ENCODE measurements around the gene HAS3. TPM values are rescaled to one million over a fixed set of nuclear protein-coding genes. Genes with fewer than 3 reads are reported as not detected.

HAS3 gene
- total and polyA plus RNA-seq, 4 donors, result 0.09 to 0.75 (median 0.26) TPM

DNA sequence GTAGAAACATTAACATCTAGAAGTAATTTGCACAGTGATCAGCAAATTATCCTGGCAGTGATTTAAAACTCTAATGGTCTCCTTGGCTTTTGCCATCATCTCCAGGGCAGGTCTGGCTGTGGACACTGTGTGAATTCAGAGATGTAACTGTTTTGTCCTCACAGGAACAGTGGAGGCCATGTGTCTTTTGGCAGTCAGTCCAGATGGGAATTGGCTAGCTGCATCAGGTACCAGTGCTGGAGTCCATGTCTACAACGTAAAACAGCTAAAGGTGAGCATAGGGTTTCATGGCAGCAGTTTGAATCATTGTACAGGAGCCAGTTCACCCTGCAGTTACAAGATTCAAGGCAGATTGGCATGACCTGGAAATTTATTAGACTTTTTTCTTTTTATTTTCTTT is 54.7 kb downstream of the HAS3 start:
- H3K27ac ChIP-seq (ENCODE audit: low read depth in 1 of 2, low read length in 2 of 2), result no peak overlapping the region
- TF ChIP-seq RXRA (IDR thresholded peaks at IDR 0.05) (no peak), EGR1 (IDR thresholded peaks at IDR 0.05; ENCODE audit: low read depth in 2 of 2) (no peak), TAF1 (conservative IDR thresholded peaks at IDR 0.05) (no peak), SP1 (IDR thresholded peaks at IDR 0.05) (no peak), FOXA1 (IDR thresholded peaks at IDR 0.05) (no peak), YY1 (IDR thresholded peaks at IDR 0.05) (no peak), JUND (IDR thresholded peaks at IDR 0.05) (no peak), HNF4A (conservative IDR thresholded peaks at IDR 0.05) (no peak), NR2F2 (IDR thresholded peaks at IDR 0.05) (no peak), RAD21 (IDR thresholded peaks at IDR 0.05) (no peak), GABPA (IDR thresholded peaks at IDR 0.05 in 1 of 2, conservative IDR thresholded peaks at IDR 0.05 in 1 of 2) (no peak)
- TF ChIP-seq, protein P1, sequence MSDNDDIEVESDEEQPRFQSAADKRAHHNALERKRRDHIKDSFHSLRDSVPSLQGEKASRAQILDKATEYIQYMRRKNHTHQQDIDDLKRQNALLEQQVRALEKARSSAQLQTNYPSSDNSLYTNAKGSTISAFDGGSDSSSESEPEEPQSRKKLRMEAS (IDR thresholded peaks at IDR 0.05), result no peak
- TF ChIP-seq, protein P2, sequence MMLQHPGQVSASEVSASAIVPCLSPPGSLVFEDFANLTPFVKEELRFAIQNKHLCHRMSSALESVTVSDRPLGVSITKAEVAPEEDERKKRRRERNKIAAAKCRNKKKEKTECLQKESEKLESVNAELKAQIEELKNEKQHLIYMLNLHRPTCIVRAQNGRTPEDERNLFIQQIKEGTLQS (IDR thresholded peaks at IDR 0.05), result no peak
- TF ChIP-seq, protein P3, sequence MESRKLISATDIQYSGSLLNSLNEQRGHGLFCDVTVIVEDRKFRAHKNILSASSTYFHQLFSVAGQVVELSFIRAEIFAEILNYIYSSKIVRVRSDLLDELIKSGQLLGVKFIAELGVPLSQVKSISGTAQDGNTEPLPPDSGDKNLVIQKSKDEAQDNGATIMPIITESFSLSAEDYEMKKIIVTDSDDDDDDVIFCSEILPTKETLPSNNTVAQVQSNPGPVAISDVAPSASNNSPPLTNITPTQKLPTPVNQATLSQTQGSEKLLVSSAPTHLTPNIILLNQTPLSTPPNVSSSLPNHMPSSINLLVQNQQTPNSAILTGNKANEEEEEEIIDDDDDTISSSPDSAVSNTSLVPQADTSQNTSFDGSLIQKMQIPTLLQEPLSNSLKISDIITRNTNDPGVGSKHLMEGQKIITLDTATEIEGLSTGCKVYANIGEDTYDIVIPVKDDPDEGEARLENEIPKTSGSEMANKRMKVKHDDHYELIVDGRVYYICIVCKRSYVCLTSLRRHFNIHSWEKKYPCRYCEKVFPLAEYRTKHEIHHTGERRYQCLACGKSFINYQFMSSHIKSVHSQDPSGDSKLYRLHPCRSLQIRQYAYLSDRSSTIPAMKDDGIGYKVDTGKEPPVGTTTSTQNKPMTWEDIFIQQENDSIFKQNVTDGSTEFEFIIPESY (IDR thresholded peaks at IDR 0.05), result no peak
- TF ChIP-seq, protein P4, sequence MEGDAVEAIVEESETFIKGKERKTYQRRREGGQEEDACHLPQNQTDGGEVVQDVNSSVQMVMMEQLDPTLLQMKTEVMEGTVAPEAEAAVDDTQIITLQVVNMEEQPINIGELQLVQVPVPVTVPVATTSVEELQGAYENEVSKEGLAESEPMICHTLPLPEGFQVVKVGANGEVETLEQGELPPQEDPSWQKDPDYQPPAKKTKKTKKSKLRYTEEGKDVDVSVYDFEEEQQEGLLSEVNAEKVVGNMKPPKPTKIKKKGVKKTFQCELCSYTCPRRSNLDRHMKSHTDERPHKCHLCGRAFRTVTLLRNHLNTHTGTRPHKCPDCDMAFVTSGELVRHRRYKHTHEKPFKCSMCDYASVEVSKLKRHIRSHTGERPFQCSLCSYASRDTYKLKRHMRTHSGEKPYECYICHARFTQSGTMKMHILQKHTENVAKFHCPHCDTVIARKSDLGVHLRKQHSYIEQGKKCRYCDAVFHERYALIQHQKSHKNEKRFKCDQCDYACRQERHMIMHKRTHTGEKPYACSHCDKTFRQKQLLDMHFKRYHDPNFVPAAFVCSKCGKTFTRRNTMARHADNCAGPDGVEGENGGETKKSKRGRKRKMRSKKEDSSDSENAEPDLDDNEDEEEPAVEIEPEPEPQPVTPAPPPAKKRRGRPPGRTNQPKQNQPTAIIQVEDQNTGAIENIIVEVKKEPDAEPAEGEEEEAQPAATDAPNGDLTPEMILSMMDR (IDR thresholded peaks at IDR 0.05; ENCODE audit: low read depth, low read length, missing input control), result no peak
- DNase-seq (ENCODE audit: low spot score), result no peak
- 76% methylated on average over 1 of the region's 1 CpG for WGBS
- H3K27me3 ChIP-seq (ENCODE audit: control insufficient read depth in 4 of 4, insufficient read depth in 4 of 4, low read length in 3 of 4), result no peaks in the 10 kb centered on the region
- H3K4me1 ChIP-seq (ENCODE audit: control insufficient read depth in 4 of 4, insufficient read depth in 4 of 4, low read length in 3 of 4), result no peaks in the 10 kb centered on the region
- H3K36me3 ChIP-seq (ENCODE audit: control insufficient read depth in 4 of 4, insufficient read depth in 3 of 4, low read depth in 1 of 4, low read length in 3 of 4), result peaks cover 18 to 64% (median 27%) of the 10 kb centered on the region in 4 donors
- H3K9ac ChIP-seq (ENCODE audit: low read depth in 1 of 2, low read length in 2 of 2), result no peak overlapping the region
- no peaks in the 10 kb centered on the region for H3K9me3 ChIP-seq (ENCODE audit: control insufficient read depth in 4 of 4, low read length in 3 of 4)
- no peak overlapping the region for H3K4me3 ChIP-seq (ENCODE audit: low read depth in 1 of 3, low read length in 3 of 3)

DNA sequence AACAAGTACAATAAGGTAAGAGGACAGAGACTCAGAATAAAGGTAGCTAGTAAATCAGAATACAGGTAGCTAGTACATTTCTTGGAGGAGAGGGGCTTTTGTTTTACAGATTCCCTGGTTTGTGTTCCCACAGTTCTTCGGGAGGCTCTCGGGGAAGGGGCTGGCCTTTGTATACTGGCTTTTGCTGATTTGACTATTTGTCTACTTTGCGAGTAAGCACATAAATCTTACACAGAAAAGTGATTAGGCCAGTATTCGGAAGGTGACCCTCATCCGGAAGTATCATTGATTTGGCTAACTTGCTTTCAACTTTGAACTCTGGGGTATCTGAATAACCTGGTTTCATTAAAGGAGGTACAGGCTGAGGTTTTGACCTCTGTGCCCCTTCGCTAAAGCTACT is 60.1 kb downstream of the HAS3 start:
- no peak overlapping the region for H3K4me3 ChIP-seq (ENCODE audit: low read depth in 1 of 3, low read length in 3 of 3)
- no peaks in the 10 kb centered on the region for H3K9me3 ChIP-seq (ENCODE audit: control insufficient read depth in 4 of 4, low read length in 3 of 4)
- H3K27me3 ChIP-seq (ENCODE audit: control insufficient read depth in 4 of 4, insufficient read depth in 4 of 4, low read length in 3 of 4), result no peaks in the 10 kb centered on the region
- no peak for DNase-seq (ENCODE audit: low spot score)
- H3K4me1 ChIP-seq (ENCODE audit: control insufficient read depth in 4 of 4, insufficient read depth in 4 of 4, low read length in 3 of 4), result no peaks in the 10 kb centered on the region
- no peak overlapping the region for H3K9ac ChIP-seq (ENCODE audit: low read depth in 1 of 2, low read length in 2 of 2)
- no peak for TF ChIP-seq FOXA2 (IDR thresholded peaks at IDR 0.05)
- TF ChIP-seq, protein P1 (IDR thresholded peaks at IDR 0.05), result no peak
- TF ChIP-seq, protein P5, sequence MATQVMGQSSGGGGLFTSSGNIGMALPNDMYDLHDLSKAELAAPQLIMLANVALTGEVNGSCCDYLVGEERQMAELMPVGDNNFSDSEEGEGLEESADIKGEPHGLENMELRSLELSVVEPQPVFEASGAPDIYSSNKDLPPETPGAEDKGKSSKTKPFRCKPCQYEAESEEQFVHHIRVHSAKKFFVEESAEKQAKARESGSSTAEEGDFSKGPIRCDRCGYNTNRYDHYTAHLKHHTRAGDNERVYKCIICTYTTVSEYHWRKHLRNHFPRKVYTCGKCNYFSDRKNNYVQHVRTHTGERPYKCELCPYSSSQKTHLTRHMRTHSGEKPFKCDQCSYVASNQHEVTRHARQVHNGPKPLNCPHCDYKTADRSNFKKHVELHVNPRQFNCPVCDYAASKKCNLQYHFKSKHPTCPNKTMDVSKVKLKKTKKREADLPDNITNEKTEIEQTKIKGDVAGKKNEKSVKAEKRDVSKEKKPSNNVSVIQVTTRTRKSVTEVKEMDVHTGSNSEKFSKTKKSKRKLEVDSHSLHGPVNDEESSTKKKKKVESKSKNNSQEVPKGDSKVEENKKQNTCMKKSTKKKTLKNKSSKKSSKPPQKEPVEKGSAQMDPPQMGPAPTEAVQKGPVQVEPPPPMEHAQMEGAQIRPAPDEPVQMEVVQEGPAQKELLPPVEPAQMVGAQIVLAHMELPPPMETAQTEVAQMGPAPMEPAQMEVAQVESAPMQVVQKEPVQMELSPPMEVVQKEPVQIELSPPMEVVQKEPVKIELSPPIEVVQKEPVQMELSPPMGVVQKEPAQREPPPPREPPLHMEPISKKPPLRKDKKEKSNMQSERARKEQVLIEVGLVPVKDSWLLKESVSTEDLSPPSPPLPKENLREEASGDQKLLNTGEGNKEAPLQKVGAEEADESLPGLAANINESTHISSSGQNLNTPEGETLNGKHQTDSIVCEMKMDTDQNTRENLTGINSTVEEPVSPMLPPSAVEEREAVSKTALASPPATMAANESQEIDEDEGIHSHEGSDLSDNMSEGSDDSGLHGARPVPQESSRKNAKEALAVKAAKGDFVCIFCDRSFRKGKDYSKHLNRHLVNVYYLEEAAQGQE (IDR thresholded peaks at IDR 0.05), result no peak
- TF ChIP-seq, protein P4 (IDR thresholded peaks at IDR 0.05; ENCODE audit: low read depth, low read length, missing input control), result no peak
- TF ChIP-seq RXRA (IDR thresholded peaks at IDR 0.05), result no peak
- TF ChIP-seq NR2F2 (IDR thresholded peaks at IDR 0.05), result no peak
- no peak for TF ChIP-seq FOXA1 (IDR thresholded peaks at IDR 0.05)
- TF ChIP-seq HNF4A (conservative IDR thresholded peaks at IDR 0.05), result no peak
- no peak for TF ChIP-seq JUND (IDR thresholded peaks at IDR 0.05)
- TF ChIP-seq, protein P2 (IDR thresholded peaks at IDR 0.05), result no peak
- no peak for TF ChIP-seq GABPA (IDR thresholded peaks at IDR 0.05 in 1 of 2, conservative IDR thresholded peaks at IDR 0.05 in 1 of 2)
- TF ChIP-seq HNF4G (IDR thresholded peaks at IDR 0.05), result no peak
- no peak for TF ChIP-seq TAF1 (conservative IDR thresholded peaks at IDR 0.05)
- no peak for TF ChIP-seq SP1 (IDR thresholded peaks at IDR 0.05)
- TF ChIP-seq, protein P3 (IDR thresholded peaks at IDR 0.05), result no peak
- TF ChIP-seq EGR1 (IDR thresholded peaks at IDR 0.05; ENCODE audit: low read depth in 2 of 2), result no peak
- no peak for TF ChIP-seq YY1 (IDR thresholded peaks at IDR 0.05)
- WGBS, result 77% methylated on average over 6 of the region's 6 CpGs
- H3K27ac ChIP-seq (ENCODE audit: low read depth in 1 of 2, low read length in 2 of 2), result no peak overlapping the region
- H3K36me3 ChIP-seq (ENCODE audit: control insufficient read depth in 4 of 4, insufficient read depth in 3 of 4, low read depth in 1 of 4, low read length in 3 of 4), result peaks cover 8 to 65% (median 34%) of the 10 kb centered on the region in 4 donors
